Measurements from ENCODE around the gene SNX22.

- TF ChIP-seq CTCF (IDR thresholded peaks at IDR 0.05; ENCODE audit: low read depth, low read length) = no peak
- no peak for TF ChIP-seq EZH2phosphoT487 (IDR thresholded peaks at IDR 0.05; ENCODE audit: low read depth)
These were observed 25.6 kb upstream of the SNX22 start for GRCh38 chr15:64125978-64126377.
